Right renal cortex interstitium (tissue), 3 donors: ENCODE results near the gene SLC26A1. TPM values are rescaled to one million over a fixed set of nuclear protein-coding genes. Genes with fewer than 3 reads are reported as not detected.

Experiments
- DNase-seq, 3 donors: peaks; one replicate each; pipeline ENCODE4 v3.0.0-alpha.2; 2013; ENCODE audit warnings: low read depth in 3 of 3, low spot score in 2 of 3
- polyA plus RNA-seq, 3 donors: library from polyadenylated mRNA; unstranded; fragments of 120-200 nt; gene quantifications; one replicate each; pipeline ENCODE4 v1.2.1, GENCODE V29; 2013; ENCODE audit not compliant: insufficient read length in 3 of 3

The SLC26A1 gene
- polyA plus RNA-seq, 3 donors = 7.2 to 8.9 (median 7.7) TPM

GRCh38 chr4:1014291-1015167 lies 21.3 kb upstream of the SLC26A1 start:
- no peak for DNase-seq

GRCh38 chr4:1013225-1014073 lies 20.2 kb upstream of the SLC26A1 start:
- DNase-seq = no peak

GRCh38 chr4:1012034-1012739 lies 19.0 kb upstream of the SLC26A1 start:
- no peak for DNase-seq

GRCh38 chr4:1011666-1012033 lies 18.4 kb upstream of the SLC26A1 start:
- DNase-seq = no peak

GRCh38 chr4:1011022-1011665 lies 17.9 kb upstream of the SLC26A1 start, which contains the start of gene FGFRL1:
FGFRL1 (plus strand) TSS chr4:1011626; CDS start chr4:1012486, 860 bp downstream.
- DNase-seq = peak in 1 of 3 donors; percentile 74

GRCh38 chr4:1010395-1011021 lies 17.3 kb upstream of the SLC26A1 start:
- DNase-seq = no peak

GRCh38 chr4:1009542-1010394 lies 16.6 kb upstream of the SLC26A1 start:
- DNase-seq = no peak

GRCh38 chr4:1008840-1009541 lies 15.8 kb upstream of the SLC26A1 start:
- DNase-seq = no peak

- no peak for DNase-seq
These were observed 13.7 kb upstream of the SLC26A1 start for GRCh38 chr4:1006856-1007255.

GRCh38 chr4:1004557-1005485 lies 11.6 kb upstream of the SLC26A1 start:
- DNase-seq = no peak

- no peak for DNase-seq
These were observed 10.8 kb upstream of the SLC26A1 start for GRCh38 chr4:1004071-1004418.

- DNase-seq = no peak
These were observed 10.3 kb upstream of the SLC26A1 start for GRCh38 chr4:1003271-1004070.

GRCh38 chr4:1002631-1003251 lies 9.5 kb upstream of the SLC26A1 start:
- no peak for DNase-seq

GRCh38 chr4:1002131-1002630 lies 9.0 kb upstream of the SLC26A1 start:
- no peak for DNase-seq

GRCh38 chr4:1001561-1002130 lies 8.4 kb upstream of the SLC26A1 start:
- no peak for DNase-seq
